HG03565 (cell line): ENCODE data around the gene PCGF3.
"Not testable (repeated sequence)": the region's sequence is repeated elsewhere in the genome, so short reads cannot be mapped to it uniquely, and the experiment has no call there.

Source experiments
- ATAC-seq: cut with Tn5 transposase; IDR thresholded peaks from one replicate; pipeline ENCODE4 v1.9.1; 2021; ENCODE audit warnings: mild to moderate bottlenecking, moderate library complexity; ENCODE audit not compliant: unreplicated experiment

The PCGF3 gene

GRCh38 chr4:700587-701264, 4.9 kb upstream of the PCGF3 start:
- ATAC-seq, result no peak

GRCh38 chr4:702618-703048, 3.0 kb upstream of the PCGF3 start:
- no peak for ATAC-seq

GRCh38 chr4:703336-704197, 2.1 kb upstream of the PCGF3 start:
- ATAC-seq, result no peak

GRCh38 chr4:704198-704891, 1.3 kb upstream of the PCGF3 start:
- ATAC-seq, result no peak

DNA sequence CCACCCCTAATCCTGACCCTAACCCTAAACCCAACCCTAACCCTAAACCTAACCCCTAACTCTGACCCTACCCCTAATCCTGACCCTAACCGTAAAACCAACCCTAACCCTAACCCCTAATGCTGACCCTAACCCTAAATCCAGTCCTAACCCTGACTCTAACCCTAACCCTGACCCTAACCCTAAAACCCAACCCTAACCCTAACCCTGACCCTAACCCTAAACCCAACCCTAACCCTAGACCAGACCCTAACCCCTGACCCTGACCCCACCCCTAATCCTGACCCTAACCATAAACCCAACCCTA, 708 bp upstream of the PCGF3 start:
- ATAC-seq, result no peak

DNA sequence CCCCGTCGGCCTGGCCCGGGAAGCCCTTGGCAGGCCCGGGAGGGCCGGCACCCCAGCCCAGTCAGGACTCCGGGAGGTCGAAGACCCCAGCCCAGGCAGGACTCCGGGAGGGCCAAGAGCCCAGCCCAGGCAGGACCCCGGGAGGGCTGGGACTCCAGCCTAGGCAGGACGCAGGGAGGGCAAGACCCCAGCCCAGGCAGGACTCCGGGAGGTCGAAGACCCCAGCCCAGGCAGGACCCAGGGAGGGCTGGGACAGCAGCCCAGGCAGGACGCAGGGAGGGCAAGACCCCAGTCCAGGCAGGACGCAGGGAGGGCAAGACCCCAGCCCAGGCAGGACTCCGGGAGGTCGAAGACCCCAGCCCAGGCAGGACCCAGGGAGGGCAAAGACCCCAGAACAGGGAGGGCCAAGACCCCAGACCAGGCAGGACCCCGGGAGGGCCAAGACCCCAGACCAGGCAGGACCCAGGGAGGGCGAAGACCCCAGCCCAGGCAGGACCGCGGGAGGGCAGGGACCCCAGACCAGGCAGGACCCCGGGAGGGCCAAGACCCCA, 526 bp downstream of the PCGF3 start:
- ATAC-seq, result not testable (repeated sequence)

- ATAC-seq, result no peak
These were observed 1.4 kb downstream of the PCGF3 start for GRCh38 chr4:706834-707598.

GRCh38 chr4:707929-708630, 2.4 kb downstream of the PCGF3 start:
- ATAC-seq, result no peak

- ATAC-seq, result no peak
These were observed 3.0 kb downstream of the PCGF3 start for GRCh38 chr4:708631-708933.

DNA sequence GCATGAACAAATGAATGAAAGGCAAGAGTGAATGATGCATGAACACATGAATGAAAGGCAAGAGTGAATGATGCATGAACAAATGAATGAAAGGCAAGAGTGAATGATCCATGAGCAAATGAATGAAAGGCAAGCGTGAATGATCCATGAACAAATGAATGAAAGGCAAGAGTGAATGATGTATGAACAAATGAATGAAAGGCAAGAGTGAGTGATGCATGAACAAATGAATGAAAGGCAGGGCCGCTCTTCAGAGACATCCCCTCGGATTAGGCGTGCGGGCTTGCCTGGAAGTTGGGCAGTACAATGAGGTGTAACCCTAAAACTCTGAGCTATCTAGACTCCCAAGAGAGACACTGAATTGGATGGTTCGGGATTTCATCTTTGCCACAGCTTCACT, 3.7 kb downstream of the PCGF3 start:
- no peak for ATAC-seq

DNA sequence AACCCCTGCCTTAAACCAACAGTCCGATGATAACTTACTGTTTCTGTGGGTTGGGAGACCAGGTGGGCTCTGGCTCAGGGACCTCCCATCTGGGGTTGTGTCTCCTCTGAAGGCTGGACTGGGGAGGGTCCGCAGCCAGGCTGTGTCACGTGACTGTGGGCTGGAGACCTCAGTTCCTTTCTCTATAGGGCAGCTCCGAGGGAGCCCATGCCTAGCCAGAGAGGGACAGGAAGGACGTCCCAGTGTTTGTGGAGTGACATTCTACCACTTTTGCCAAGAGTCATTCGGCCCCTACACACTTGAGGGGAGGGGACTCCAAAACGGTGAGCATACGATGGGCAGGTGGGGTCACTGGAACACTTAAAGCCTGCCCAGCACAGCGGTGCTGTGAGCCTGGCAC, 4.5 kb downstream of the PCGF3 start:
- no peak for ATAC-seq

DNA sequence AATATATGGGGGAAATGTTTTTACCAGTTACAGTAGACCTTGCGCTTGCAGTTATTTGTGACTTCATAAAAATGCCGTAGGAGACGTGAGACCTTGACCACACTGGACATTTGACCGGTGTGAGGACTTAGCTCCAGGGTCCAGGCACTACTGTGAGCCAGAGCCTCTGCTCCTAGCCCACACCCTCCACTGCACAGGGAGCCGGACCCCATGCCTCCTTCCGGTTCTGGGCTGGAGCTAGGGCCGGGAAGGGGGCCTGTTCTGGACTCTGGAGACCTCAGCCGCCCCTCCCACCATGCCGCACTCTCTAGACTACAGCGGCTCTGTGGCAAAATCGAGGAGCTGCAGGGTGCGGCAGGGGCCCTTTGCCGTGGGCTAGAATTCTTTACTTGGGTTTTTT, 5.3 kb downstream of the PCGF3 start:
- ATAC-seq, result no peak

GRCh38 chr4:712093-712492, 6.5 kb downstream of the PCGF3 start:
- ATAC-seq, result no peak

GRCh38 chr4:712916-713632, 7.4 kb downstream of the PCGF3 start:
- no peak for ATAC-seq

GRCh38 chr4:714087-714486, 8.5 kb downstream of the PCGF3 start:
- ATAC-seq, result no peak

DNA sequence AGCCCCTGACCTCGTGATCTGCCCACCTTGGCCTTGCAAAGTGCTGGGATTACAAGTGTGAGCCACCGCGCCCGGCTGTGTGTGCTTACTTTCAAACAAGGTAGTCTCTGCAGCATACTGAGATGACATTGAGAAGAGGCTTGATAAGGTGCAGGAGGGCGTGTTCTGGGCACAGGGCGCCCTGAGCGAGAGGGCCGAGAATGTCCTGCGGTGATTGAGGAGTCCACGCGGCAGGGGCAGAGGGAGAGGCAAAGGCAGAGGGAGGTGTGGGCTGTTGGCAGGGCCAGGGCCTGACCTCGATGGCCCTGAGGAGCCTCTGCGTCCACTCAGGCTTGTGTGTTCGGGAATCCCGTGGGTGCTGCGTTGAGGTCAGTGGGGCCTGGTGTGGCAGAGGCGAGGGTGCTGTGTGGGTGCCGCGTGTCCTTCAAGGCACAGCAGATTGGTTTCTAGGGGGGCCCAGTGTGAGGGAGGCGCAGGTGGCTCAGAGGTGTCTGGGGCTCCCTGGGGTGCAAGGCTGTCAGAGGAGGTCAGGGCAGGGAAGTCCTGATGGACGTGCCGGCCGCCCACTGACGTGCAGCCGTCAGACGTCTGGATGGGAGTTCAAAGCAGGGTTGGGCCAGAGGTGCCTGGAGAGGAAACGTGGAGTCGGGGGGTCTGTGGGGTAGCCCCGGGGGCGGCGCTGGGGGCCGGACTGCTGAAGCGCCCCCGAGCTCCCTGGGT, 12.1 kb downstream of the PCGF3 start:
- ATAC-seq, result no peak

DNA sequence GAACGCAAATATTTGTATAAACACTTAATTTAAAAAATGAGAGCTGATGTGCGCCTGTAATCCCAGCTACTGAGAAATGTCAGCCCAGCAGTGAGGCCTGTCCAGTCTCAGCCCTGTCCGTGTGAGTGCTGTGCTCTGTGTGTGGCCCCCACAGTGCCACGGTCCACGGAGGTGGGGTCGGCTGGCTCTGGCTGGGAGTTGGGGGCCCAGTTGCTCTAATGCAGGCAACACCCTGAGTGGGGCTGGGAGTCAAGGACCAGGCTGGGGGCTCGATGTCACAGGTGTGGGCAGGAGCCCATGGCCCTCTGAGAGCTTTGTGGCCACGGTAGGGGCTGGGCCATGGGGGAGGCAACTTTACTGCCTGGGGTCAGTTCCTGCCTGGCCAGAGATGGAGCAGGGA, 12.8 kb downstream of the PCGF3 start:
- ATAC-seq, result no peak

- no peak for ATAC-seq
These were observed 14.7 kb downstream of the PCGF3 start for GRCh38 chr4:720111-720860.
